Adrenal gland (tissue), 12 donors: Measurements from ENCODE around the gene VWA3A. TPM values are rescaled to one million over a fixed set of nuclear protein-coding genes. Genes with fewer than 3 reads are reported as not detected.

Experiments
- DNase-seq, 7 donors: peaks; one replicate each; pipeline ENCODE4 v3.0.0-alpha.2; 2019 to 2020
- H3K27ac ChIP-seq, 5 donors: fragments of 200-600 bp; sonication (generic) in 4 of 5; 1 replicate in 3 of 5; 2 replicates in 2 of 5; pipeline versions ENCODE4 v1.5.1 to v1.8.0; 2016 to 2020; ENCODE audit warnings: mild to moderate bottlenecking in 1 of 5
- H3K27me3 ChIP-seq: fragments of 200-600 bp; 2 replicates; pipeline ENCODE4 v1.8.0; 2021
- H3K36me3 ChIP-seq, 2 donors: fragments of 200-600 bp; replicated peaks in 1 of 2; 1 replicate in 1 of 2; 2 replicates in 1 of 2; pipeline versions ENCODE4 v1.5.1 to v1.8.0; 2018 to 2022
- H3K4me1 ChIP-seq, 2 donors: fragments of 200-600 bp; replicated peaks in 1 of 2; 1 replicate in 1 of 2; 2 replicates in 1 of 2; pipeline versions ENCODE4 v1.5.1 to v1.8.0; 2018 to 2021
- H3K4me3 ChIP-seq, 4 donors: fragments of 200-600 bp; sonication (generic) in 3 of 4; one replicate each; pipeline ENCODE4 v1.5.1; 2016 to 2018
- H3K9me3 ChIP-seq, 3 donors: fragments of 200-600 bp; sonication (generic) in 1 of 3; replicated peaks in 1 of 3; 1 replicate in 2 of 3; 2 replicates in 1 of 3; pipeline versions ENCODE4 v1.5.1 to v1.8.0; 2016 to 2021
- POLR2A ChIP-seq, 2 donors: fragments of 450-650 bp; IDR thresholded peaks; one replicate each; pipeline ENCODE4 v1.6.1; 2017; ENCODE audit warnings: antibody characterized with exemption in 2 of 2, mild to moderate bottlenecking in 2 of 2, moderate library complexity in 1 of 2
- WGBS, 4 donors: extraction: QIAGEN DNeasy Blood & Tissue Kit in 2 of 4; methylation state at CpG; one replicate each; pipeline versions ENCODE4 v1.1.5 to v1.1.7; 2013 to 2017; 5-methylcytosine and 5-hydroxymethylcytosine counted together
- intact Hi-C, 2 donors: fragments of 100-400 bp; cut with DNase I; formaldehyde crosslinking; loops; one replicate each; pipeline versions ENCODE4 v1.14.1 to v1.15.0; 2022 to 2023
- polyA plus RNA-seq, 3 donors: library from polyadenylated mRNA; stranded (reverse); fragments of 200-250 nt in 2 of 3; fragments of 350-450 nt in 1 of 3; fragmentation: Illumina TruSeq in 1 of 3; extraction: RNeasy Lipid Tissue Mini Kit (QIAGEN cat#74804) in 1 of 3; gene quantifications; one replicate each; pipeline ENCODE4 v1.2.3, GENCODE V29; 2013 to 2014
- total RNA-seq, 9 donors: library from RNA; depleted of rRNA in 4 of 9; stranded (reverse); fragments of >200 nt in 4 of 9; fragments of 120-200 nt in 1 of 9; fragmentation: NEBNext Ultra II Directional in 1 of 9; extraction: Animal tissue kit (Norgen Biotek cat#: 25700) in 1 of 9; gene quantifications; one replicate each; pipeline versions ENCODE4 v1.1.0 to v1.2.4, GENCODE V29; 2013 to 2023
- TF ChIP-seq, protein P1 (sequence below), 6 experiments: fragments of 450-650 bp in 4 of 6; fragments of 200-600 bp in 2 of 6; sonication (generic) in 1 of 6; IDR thresholded peaks; 1 replicate in 5 of 6; 2 replicates in 1 of 6; pipeline versions ENCODE4 v1.5.1 to v1.8.0; 2016 to 2021; ENCODE audit warnings: antibody characterized with exemption in 6 of 6, mild to moderate bottlenecking in 2 of 6, moderate library complexity in 1 of 6
- donor health status: healthy with polysubstance abuse.
- donor health status: Bipolar disorder and iron deficiency.
- donor health status: DM: yes; HTN: yes; CAD: no.
- donor health status: DM: no; HTN: no; CAD: no.
- donor health status: DM: no; HTN: no; CAD: no.
- donor health status: DM: yes; HTN: yes; CAD: no.

VWA3A gene
- total and polyA plus RNA-seq, 12 donors, result 0.17 to 0.72 (median 0.29) TPM; not detected in 6

- no peak for TF ChIP-seq POLR2A (IDR thresholded peaks at IDR 0.05)
- TF ChIP-seq, protein P1, sequence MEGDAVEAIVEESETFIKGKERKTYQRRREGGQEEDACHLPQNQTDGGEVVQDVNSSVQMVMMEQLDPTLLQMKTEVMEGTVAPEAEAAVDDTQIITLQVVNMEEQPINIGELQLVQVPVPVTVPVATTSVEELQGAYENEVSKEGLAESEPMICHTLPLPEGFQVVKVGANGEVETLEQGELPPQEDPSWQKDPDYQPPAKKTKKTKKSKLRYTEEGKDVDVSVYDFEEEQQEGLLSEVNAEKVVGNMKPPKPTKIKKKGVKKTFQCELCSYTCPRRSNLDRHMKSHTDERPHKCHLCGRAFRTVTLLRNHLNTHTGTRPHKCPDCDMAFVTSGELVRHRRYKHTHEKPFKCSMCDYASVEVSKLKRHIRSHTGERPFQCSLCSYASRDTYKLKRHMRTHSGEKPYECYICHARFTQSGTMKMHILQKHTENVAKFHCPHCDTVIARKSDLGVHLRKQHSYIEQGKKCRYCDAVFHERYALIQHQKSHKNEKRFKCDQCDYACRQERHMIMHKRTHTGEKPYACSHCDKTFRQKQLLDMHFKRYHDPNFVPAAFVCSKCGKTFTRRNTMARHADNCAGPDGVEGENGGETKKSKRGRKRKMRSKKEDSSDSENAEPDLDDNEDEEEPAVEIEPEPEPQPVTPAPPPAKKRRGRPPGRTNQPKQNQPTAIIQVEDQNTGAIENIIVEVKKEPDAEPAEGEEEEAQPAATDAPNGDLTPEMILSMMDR (IDR thresholded peaks at IDR 0.05), result no peak
- Histone ChIP-seq H3K36me3 (no peaks in the 10 kb centered on the region), H3K9me3 (no peaks in the 10 kb centered on the region), H3K4me1 (no peaks in the 10 kb centered on the region), H3K27ac (no peak overlapping the region), H3K27me3 (no peaks in the 10 kb centered on the region), H3K4me3 (no peak overlapping the region)
- intact Hi-C loops, result no loop called here
- 64 to 84% (median 77%) methylated on average over 1 to 2 of the region's 2 CpGs for WGBS, 4 donors
- DNase-seq, result no peak
These were observed 23.9 kb downstream of the VWA3A start for GRCh38 chr16:22116095-22116700.

DNA sequence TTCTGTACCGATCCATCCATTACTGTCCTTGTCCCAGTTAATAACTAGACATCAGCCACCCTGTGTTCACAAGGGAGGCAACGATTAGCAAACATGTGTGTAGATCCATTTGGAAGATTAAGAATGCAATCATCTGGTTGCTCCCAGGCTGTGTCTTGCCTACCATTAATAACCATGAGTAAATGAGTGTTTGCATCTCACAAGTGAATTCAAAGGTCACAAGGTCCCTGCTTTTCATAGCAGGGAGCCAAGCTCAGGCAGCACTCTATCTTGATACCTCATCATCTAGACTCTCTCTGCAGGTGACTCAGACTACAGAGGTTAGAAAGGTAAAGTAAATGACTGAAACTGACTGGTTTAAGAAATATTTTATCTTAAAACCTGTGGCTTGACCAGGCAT is 25.3 kb downstream of the VWA3A start:
- no peak for DNase-seq
- 76 to 87% (median 79%) methylated on average over 2 of the region's 2 CpGs for WGBS, 4 donors
- no peak for TF ChIP-seq POLR2A (IDR thresholded peaks at IDR 0.05)
- TF ChIP-seq, protein P1 (IDR thresholded peaks at IDR 0.05), result no peak
- Histone ChIP-seq H3K4me3 (no peak overlapping the region), H3K4me1 (no peaks in the 10 kb centered on the region), H3K36me3 (no peaks in the 10 kb centered on the region), H3K27me3 (no peaks in the 10 kb centered on the region), H3K27ac (no peak overlapping the region), H3K9me3 (no peaks in the 10 kb centered on the region)
- intact Hi-C loops, result no loop called here

GRCh38 chr16:22120440-22120839 is 28.1 kb downstream of the VWA3A start:
- TF ChIP-seq, protein P1 (IDR thresholded peaks at IDR 0.05), result no peak
- no peak for TF ChIP-seq POLR2A (IDR thresholded peaks at IDR 0.05)
- no peaks in the 10 kb centered on the region for H3K9me3 ChIP-seq
- intact Hi-C loops, result no loop called here
- no peaks in the 10 kb centered on the region for H3K36me3 ChIP-seq
- no peak overlapping the region for H3K27ac ChIP-seq
- no peak for DNase-seq
- WGBS, 4 donors, result 64 to 87% (median 84%) methylated on average over 3 of the region's 3 CpGs
- H3K27me3 ChIP-seq, result no peaks in the 10 kb centered on the region
- no peaks in the 10 kb centered on the region for H3K4me1 ChIP-seq
- H3K4me3 ChIP-seq, result no peak overlapping the region

GRCh38 chr16:22122239-22122638 is 29.9 kb downstream of the VWA3A start:
- intact Hi-C loops, result no loop called here
- Histone ChIP-seq H3K27me3 (no peaks in the 10 kb centered on the region), H3K9me3 (no peaks in the 10 kb centered on the region), H3K36me3 (no peaks in the 10 kb centered on the region), H3K4me3 (no peak overlapping the region), H3K27ac (no peak overlapping the region), H3K4me1 (no peaks in the 10 kb centered on the region)
- no peak for TF ChIP-seq POLR2A (IDR thresholded peaks at IDR 0.05)
- TF ChIP-seq, protein P1 (IDR thresholded peaks at IDR 0.05), result no peak
- no peak for DNase-seq
